Activated CD4-positive, alpha-beta T cell treated with anti-CD3 and anti-CD28 coated beads, Interleukin-2, Interleukin-4, amounts not matched to agents 100 ng/mL and 50 ng/mL, durations not matched to agents 16 hours and 8 hours (primary cell): Measurements from ENCODE around the gene RLIM.
"Not testable (repeated sequence)": the region's sequence is repeated elsewhere in the genome, so short reads cannot be mapped to it uniquely, and the experiment has no call there.

Experiments used
- DNase-seq: peaks from one replicate; pipeline ENCODE4 v3.0.0-alpha.2; 2020; ENCODE audit warnings: low spot score

Gene RLIM

GRCh38 chrX:74614093-74614909 lies at the start of gene RLIM:
TSS of gene RLIM (minus strand) at chrX:74614624. CDS start at chrX:74595977, 18,647 bp downstream.
- peak; percentile 92 for DNase-seq

- no peak for DNase-seq
Measured at GRCh38 chrX:74656079-74656745, 41.8 kb upstream of the RLIM start.

- not testable (repeated sequence) for DNase-seq
Measured at GRCh38 chrX:74654953-74655352, 40.5 kb upstream of the RLIM start.

- DNase-seq = no peak
Measured at GRCh38 chrX:74636749-74637314, 22.4 kb upstream of the RLIM start.

- DNase-seq = peak; percentile 19
Measured at GRCh38 chrX:74613370-74614092, 893 bp downstream of the RLIM start.

- no peak for DNase-seq
Measured at GRCh38 chrX:74606799-74607198, 7.6 kb downstream of the RLIM start.

- no peak for DNase-seq
Measured at GRCh38 chrX:74606342-74606741, 8.1 kb downstream of the RLIM start.

GRCh38 chrX:74603040-74603439 lies 11.4 kb downstream of the RLIM start:
- no peak for DNase-seq

GRCh38 chrX:74602142-74602541 lies 12.3 kb downstream of the RLIM start:
- DNase-seq = no peak

- DNase-seq = no peak
Measured at GRCh38 chrX:74593593-74593992, 20.8 kb downstream of the RLIM start.

GRCh38 chrX:74585766-74586165 lies 28.7 kb downstream of the RLIM start:
- no peak for DNase-seq

GRCh38 chrX:74579597-74580198 lies 34.7 kb downstream of the RLIM start:
- peak; percentile 1 for DNase-seq

GRCh38 chrX:74578137-74578536 lies 36.3 kb downstream of the RLIM start:
- DNase-seq = peak; percentile 38

- DNase-seq = no peak
Measured at GRCh38 chrX:74557378-74557777, 57.0 kb downstream of the RLIM start.

- no peak for DNase-seq
Measured at GRCh38 chrX:74551934-74552333, 62.5 kb downstream of the RLIM start.

- DNase-seq = peak; percentile 87
Measured at GRCh38 chrX:74550295-74550802, 64.1 kb downstream of the RLIM start.

GRCh38 chrX:74546984-74547383 lies 67.4 kb downstream of the RLIM start:
- DNase-seq = no peak

- no peak for DNase-seq
Measured at GRCh38 chrX:74545880-74546523, 68.4 kb downstream of the RLIM start.

GRCh38 chrX:74540635-74541249 lies 73.7 kb downstream of the RLIM start:
- DNase-seq = no peak

- DNase-seq = no peak
Measured at GRCh38 chrX:74536832-74537371, 77.5 kb downstream of the RLIM start.
